GM19239 (cell line): ENCODE measurements around the gene ABCE1.

ENCODE experiments used
- DNase-seq: peaks from one replicate; pipeline ENCODE4 v3.0.0; 2011; ENCODE audit warnings: low spot score; ENCODE audit not compliant: insufficient read length
- FAIRE-seq: peaks from 2 replicates; lab custom pipeline; 2011; peaks lifted over from hg19 to GRCh38; lab: Jason Lieb, UNC

The ABCE1 gene

GRCh38 chr4:145097821-145098674 is at the start of gene ABCE1, which contains the start of gene ANAPC10:
Gene ABCE1 (plus strand): TSS chr4:145098311. CDS start chr4:145104413, 6,102 bp downstream.
Gene ANAPC10 (minus strand): TSS chr4:145098196. CDS start chr4:145096099, 2,097 bp downstream.
- DNase-seq = peak; percentile 64
- peak; percentile 99 for FAIRE-seq

- no peak for FAIRE-seq
- DNase-seq = no peak
These were observed 49.3 kb upstream of the ABCE1 start for GRCh38 chr4:145048817-145049216.

GRCh38 chr4:145049241-145049640 is 48.9 kb upstream of the ABCE1 start:
- no peak for FAIRE-seq
- no peak for DNase-seq

GRCh38 chr4:145055533-145056257 is 42.4 kb upstream of the ABCE1 start:
- no peak for DNase-seq
- FAIRE-seq = no peak

GRCh38 chr4:145056325-145057130 is 41.6 kb upstream of the ABCE1 start:
- no peak for FAIRE-seq
- no peak for DNase-seq

GRCh38 chr4:145058256-145058655 is 39.9 kb upstream of the ABCE1 start:
- FAIRE-seq (no peak), DNase-seq (no peak)

- peak; percentile 93 for FAIRE-seq
- no peak for DNase-seq
These were observed 36.7 kb upstream of the ABCE1 start for GRCh38 chr4:145061318-145061920.

GRCh38 chr4:145066063-145066501 is 32.0 kb upstream of the ABCE1 start:
- DNase-seq = no peak
- no peak for FAIRE-seq

GRCh38 chr4:145069361-145069760 is 28.8 kb upstream of the ABCE1 start:
- no peak for FAIRE-seq
- no peak for DNase-seq

GRCh38 chr4:145071560-145071959 is 26.6 kb upstream of the ABCE1 start:
- FAIRE-seq (no peak), DNase-seq (no peak)

- no peak for FAIRE-seq
- no peak for DNase-seq
These were observed 22.2 kb upstream of the ABCE1 start for GRCh38 chr4:145075742-145076468.

GRCh38 chr4:145076469-145076855 is 21.6 kb upstream of the ABCE1 start:
- no peak for DNase-seq
- FAIRE-seq = no peak

- DNase-seq (no peak), FAIRE-seq (no peak)
These were observed 16.4 kb upstream of the ABCE1 start for GRCh38 chr4:145081756-145082155.

- DNase-seq (no peak), FAIRE-seq (no peak)
These were observed 14.1 kb upstream of the ABCE1 start for GRCh38 chr4:145083891-145084605.

GRCh38 chr4:145090380-145090779 is 7.7 kb upstream of the ABCE1 start:
- DNase-seq = no peak
- FAIRE-seq = no peak

- DNase-seq (no peak), FAIRE-seq (no peak)
These were observed 4.5 kb upstream of the ABCE1 start for GRCh38 chr4:145093638-145094037.

GRCh38 chr4:145097331-145097820 is 735 bp upstream of the ABCE1 start:
- FAIRE-seq (peak; percentile 57), DNase-seq (no peak)

GRCh38 chr4:145098675-145099037 is 545 bp downstream of the ABCE1 start:
- DNase-seq (no peak), FAIRE-seq (no peak)

- DNase-seq (no peak), FAIRE-seq (no peak)
These were observed 1.5 kb downstream of the ABCE1 start for GRCh38 chr4:145099653-145100052.
